ENCODE data around the gene VRK1. TPM values are rescaled to one million over a fixed set of nuclear protein-coding genes. Genes with fewer than 3 reads are reported as not detected.
A peak's percentile ranks its signal among the peaks of the same experiment; 100 is the strongest.

Gene VRK1
- total RNA-seq, 2 experiments from 2014 or later = 76.9 to 77.4 TPM

- POLR2A ChIA-PET = no interaction called here
- CTCF ChIA-PET = interaction anchor here (0.6 kb wide), 1 partner anchor 935 kb away, joined by 4 read pairs; no protein-coding TSS in a partner anchor
- intact Hi-C loops (cut with micrococcal nuclease) = no loop called here
- no peak for DNase-seq
- H3K4me3 Mint-ChIP-seq = no peak overlapping the region
- H3K27me3 Mint-ChIP-seq = peaks cover 11% of the 10 kb centered on the region
- no peak overlapping the region for H3K27ac Mint-ChIP-seq
- H3K36me3 Mint-ChIP-seq = no peaks in the 10 kb centered on the region
- H3K9me3 Mint-ChIP-seq = no peaks in the 10 kb centered on the region
- H3K4me1 Mint-ChIP-seq (ENCODE audit: low read depth) = peaks cover 10% of the 10 kb centered on the region
These were observed 3.6 kb upstream of the VRK1 start for GRCh38 chr14:96793547-96793946.

GRCh38 chr14:96795109-96795828 lies 1.9 kb upstream of the VRK1 start:
- H3K4me3 Mint-ChIP-seq = no peak overlapping the region
- POLR2A ChIA-PET = no interaction called here
- no peaks in the 10 kb centered on the region for H3K9me3 Mint-ChIP-seq
- DNase-seq = no peak
- H3K4me1 Mint-ChIP-seq (ENCODE audit: low read depth) = peaks cover 22% of the 10 kb centered on the region
- intact Hi-C loops (cut with micrococcal nuclease) = no loop called here
- peaks cover 8% of the 10 kb centered on the region for H3K27me3 Mint-ChIP-seq
- CTCF ChIA-PET = interaction anchor here (1.0 to 3.3 kb wide), 2 partner anchors 57 to 263 kb away, joined by 6 to 13 read pairs; no protein-coding TSS in a partner anchor
- H3K36me3 Mint-ChIP-seq = peaks cover 2% of the 10 kb centered on the region
- H3K27ac Mint-ChIP-seq = peak overlapping the region; percentile 30

- intact Hi-C loops (cut with micrococcal nuclease) = loop anchor here (1.0 to 2.0 kb wide), 4 partner anchors 35 to 435 kb away; partner anchors contain the start of genes ATG2B, GSKIP and PAPOLA
- peaks cover 2% of the 10 kb centered on the region for H3K36me3 Mint-ChIP-seq
- H3K27me3 Mint-ChIP-seq = peaks cover 8% of the 10 kb centered on the region
- DNase-seq = peak; percentile 55
- ChIA-PET CTCF (interaction anchor here (1.0 to 3.3 kb wide), 2 partner anchors 55 to 56 kb away, joined by 3 to 13 read pairs; no protein-coding TSS in a partner anchor), POLR2A (interaction anchor here (0.5 to 1.5 kb wide), 2 partner anchors 127 to 407 kb away, joined by 3 read pairs; no protein-coding TSS in a partner anchor)
- H3K9me3 Mint-ChIP-seq = no peaks in the 10 kb centered on the region
- H3K4me1 Mint-ChIP-seq (ENCODE audit: low read depth) = peaks cover 25% of the 10 kb centered on the region
- H3K27ac Mint-ChIP-seq = peak overlapping the region; percentile 78
- H3K4me3 Mint-ChIP-seq = peak overlapping the region; percentile 93
These were observed 584 bp downstream of the VRK1 start for GRCh38 chr14:96797582-96798349.

GRCh38 chr14:96798956-96799355 lies 1.8 kb downstream of the VRK1 start:
- intact Hi-C loops (cut with micrococcal nuclease) = no loop called here
- CTCF ChIA-PET = interaction anchor here (1.2 to 3.3 kb wide), 3 partner anchors 12 to 57 kb away, joined by 3 to 13 read pairs (median 5); no protein-coding TSS in a partner anchor
- Mint-ChIP-seq H3K27me3 (peaks cover 7% of the 10 kb centered on the region), H3K27ac (no peak overlapping the region), H3K36me3 (peaks cover 2% of the 10 kb centered on the region), H3K4me3 (peak overlapping the region; percentile 93), H3K4me1 (ENCODE audit: low read depth) (peaks cover 34% of the 10 kb centered on the region), H3K9me3 (no peaks in the 10 kb centered on the region)
- no peak for DNase-seq
- POLR2A ChIA-PET = interaction anchor here (0.6 kb wide), 1 partner anchor 12 kb away, joined by 4 read pairs; no protein-coding TSS in a partner anchor

GRCh38 chr14:96799489-96800054 lies 2.4 kb downstream of the VRK1 start:
- intact Hi-C loops (cut with micrococcal nuclease) = no loop called here
- ChIA-PET POLR2A (interaction anchor here (0.6 kb wide), 1 partner anchor 11 kb away, joined by 4 read pairs; no protein-coding TSS in a partner anchor), CTCF (interaction anchor here (1.2 kb wide), 2 partner anchors 12 to 58 kb away, joined by 3 to 5 read pairs; no protein-coding TSS in a partner anchor)
- no peak for DNase-seq
- H3K27ac Mint-ChIP-seq = no peak overlapping the region
- H3K4me1 Mint-ChIP-seq (ENCODE audit: low read depth) = peaks cover 40% of the 10 kb centered on the region
- H3K9me3 Mint-ChIP-seq = no peaks in the 10 kb centered on the region
- peaks cover 7% of the 10 kb centered on the region for H3K27me3 Mint-ChIP-seq
- peaks cover 2% of the 10 kb centered on the region for H3K36me3 Mint-ChIP-seq
- H3K4me3 Mint-ChIP-seq = no peak overlapping the region

GRCh38 chr14:96801931-96802330 lies 4.7 kb downstream of the VRK1 start:
- ChIA-PET POLR2A (no interaction called here), CTCF (interaction anchor here (1.5 kb wide), 1 partner anchor 60 kb away, joined by 5 read pairs; no protein-coding TSS in a partner anchor)
- intact Hi-C loops (cut with micrococcal nuclease) = no loop called here
- H3K9me3 Mint-ChIP-seq = no peaks in the 10 kb centered on the region
- H3K4me3 Mint-ChIP-seq = no peak overlapping the region
- H3K4me1 Mint-ChIP-seq (ENCODE audit: low read depth) = peaks cover 54% of the 10 kb centered on the region
- DNase-seq = no peak
- no peak overlapping the region for H3K27ac Mint-ChIP-seq
- no peaks in the 10 kb centered on the region for H3K27me3 Mint-ChIP-seq
- peaks cover 5% of the 10 kb centered on the region for H3K36me3 Mint-ChIP-seq

GRCh38 chr14:96802963-96803362 lies 5.8 kb downstream of the VRK1 start:
- Mint-ChIP-seq H3K27ac (no peak overlapping the region), H3K36me3 (peaks cover 6% of the 10 kb centered on the region), H3K27me3 (no peaks in the 10 kb centered on the region), H3K4me1 (ENCODE audit: low read depth) (peaks cover 56% of the 10 kb centered on the region), H3K4me3 (no peak overlapping the region), H3K9me3 (no peaks in the 10 kb centered on the region)
- DNase-seq = no peak
- intact Hi-C loops (cut with micrococcal nuclease) = no loop called here
- ChIA-PET POLR2A (no interaction called here), CTCF (interaction anchor here (1.5 kb wide), 1 partner anchor 61 kb away, joined by 5 read pairs; no protein-coding TSS in a partner anchor)

- peaks cover 46% of the 10 kb centered on the region for H3K4me1 Mint-ChIP-seq (ENCODE audit: low read depth)
- POLR2A ChIA-PET = no interaction called here
- H3K4me3 Mint-ChIP-seq = no peak overlapping the region
These were observed 6.8 kb downstream of the VRK1 start for GRCh38 chr14:96803958-96804357.

GRCh38 chr14:96804895-96805294 lies 7.7 kb downstream of the VRK1 start:
- H3K27me3 Mint-ChIP-seq = no peaks in the 10 kb centered on the region
- no peak overlapping the region for H3K4me3 Mint-ChIP-seq
- intact Hi-C loops (cut with micrococcal nuclease) = no loop called here
- DNase-seq = no peak
- CTCF ChIA-PET = no interaction called here
- POLR2A ChIA-PET = no interaction called here
- peaks cover 42% of the 10 kb centered on the region for H3K4me1 Mint-ChIP-seq (ENCODE audit: low read depth)
- H3K27ac Mint-ChIP-seq = no peak overlapping the region
- H3K9me3 Mint-ChIP-seq = no peaks in the 10 kb centered on the region
- H3K36me3 Mint-ChIP-seq = peaks cover 5% of the 10 kb centered on the region

More at GRCh38 chr14:96803958-96804357, 6.8 kb downstream of the VRK1 start:
- H3K27me3 Mint-ChIP-seq = no peaks in the 10 kb centered on the region
- H3K36me3 Mint-ChIP-seq = peaks cover 7% of the 10 kb centered on the region
- no peak overlapping the region for H3K27ac Mint-ChIP-seq
- intact Hi-C loops (cut with micrococcal nuclease) = no loop called here
- CTCF ChIA-PET = no interaction called here
- H3K9me3 Mint-ChIP-seq = no peaks in the 10 kb centered on the region
- DNase-seq = no peak

GRCh38 chr14:96805956-96806355 lies 8.8 kb downstream of the VRK1 start:
- peaks cover 42% of the 10 kb centered on the region for H3K4me1 Mint-ChIP-seq (ENCODE audit: low read depth)

GRCh38 chr14:96806836-96807235 lies 9.7 kb downstream of the VRK1 start:
- intact Hi-C loops (cut with micrococcal nuclease) = no loop called here
- peaks cover 49% of the 10 kb centered on the region for H3K4me1 Mint-ChIP-seq (ENCODE audit: low read depth)
- no peaks in the 10 kb centered on the region for H3K27me3 Mint-ChIP-seq
- H3K36me3 Mint-ChIP-seq = peaks cover 9% of the 10 kb centered on the region
- ChIA-PET POLR2A (no interaction called here), CTCF (no interaction called here)
- H3K4me3 Mint-ChIP-seq = no peak overlapping the region
- H3K27ac Mint-ChIP-seq = no peak overlapping the region
- DNase-seq = no peak
- H3K9me3 Mint-ChIP-seq = no peaks in the 10 kb centered on the region

More at GRCh38 chr14:96805956-96806355, 8.8 kb downstream of the VRK1 start:
- intact Hi-C loops (cut with micrococcal nuclease) = no loop called here
- H3K9me3 Mint-ChIP-seq = no peaks in the 10 kb centered on the region
- no peak overlapping the region for H3K4me3 Mint-ChIP-seq
- CTCF ChIA-PET = no interaction called here
- H3K27ac Mint-ChIP-seq = no peak overlapping the region
- no peak for DNase-seq
- no peaks in the 10 kb centered on the region for H3K27me3 Mint-ChIP-seq
- POLR2A ChIA-PET = no interaction called here
- peaks cover 9% of the 10 kb centered on the region for H3K36me3 Mint-ChIP-seq
